Glomerular visceral epithelial cell (primary cell): Measurements from ENCODE around the gene DAB1.

Source experiments
- DNase-seq: peaks from one replicate; pipeline ENCODE4 v3.0.0-alpha.2; 2016; ENCODE audit errors: extremely low spot score

DAB1 gene

DNA sequence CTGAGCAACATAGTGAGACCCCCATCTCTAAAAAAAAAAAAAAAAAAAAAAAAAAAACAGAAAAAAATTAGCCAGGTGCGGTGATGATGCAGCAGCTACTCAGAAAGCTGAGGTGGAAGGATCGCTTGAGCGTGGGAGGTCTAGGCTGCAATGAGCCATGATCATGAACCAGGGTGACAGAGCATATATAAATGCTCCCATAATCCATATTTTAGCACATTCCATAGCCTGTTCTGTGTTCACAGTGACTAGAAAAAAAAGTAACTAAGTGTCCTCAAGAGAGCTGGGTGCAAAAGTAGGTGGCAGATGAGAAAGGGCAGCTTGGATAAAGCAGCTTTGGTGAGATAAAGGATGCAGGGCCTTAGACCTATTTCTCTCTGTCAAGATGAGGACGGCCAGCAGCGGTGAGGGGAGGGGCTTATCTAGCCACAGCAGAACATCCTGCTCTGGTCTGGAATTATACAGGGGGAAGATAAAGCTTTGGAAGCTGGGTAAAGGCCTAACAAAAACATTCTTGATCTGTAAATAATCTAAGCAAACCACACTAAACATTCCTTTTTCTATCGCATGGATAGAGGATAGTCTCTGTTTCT lies 205.3 kb downstream of the DAB1 start:
- DNase-seq: no peak

GRCh38 chr1:57217905-57218304 lies 206.0 kb downstream of the DAB1 start:
- no peak for DNase-seq

- DNase-seq: no peak
Observed at GRCh38 chr1:57214951-57215575, 208.8 kb downstream of the DAB1 start.

- DNase-seq: no peak
Observed at GRCh38 chr1:57210881-57211280, 213.0 kb downstream of the DAB1 start.

DNA sequence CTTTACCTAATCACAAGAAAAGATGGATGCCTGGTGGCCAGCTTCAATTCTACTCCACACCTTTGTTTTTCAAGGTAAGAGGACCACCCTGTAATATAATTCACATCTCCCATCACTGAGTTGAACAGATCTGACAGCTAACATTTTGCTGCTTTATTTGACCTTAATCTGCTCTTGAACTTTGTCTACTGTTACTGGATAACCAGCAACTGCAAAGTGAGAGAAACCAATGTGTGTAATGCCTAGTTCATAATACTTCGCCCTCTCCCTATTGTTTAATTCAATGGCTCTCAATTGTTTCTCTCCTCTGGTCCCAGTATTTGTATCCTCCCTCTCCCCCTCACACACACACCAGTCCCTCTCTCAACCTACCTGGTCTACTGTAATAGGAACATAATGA lies 214.4 kb downstream of the DAB1 start:
- DNase-seq: no peak

- no peak for DNase-seq
Observed at GRCh38 chr1:57208741-57209302, 215.0 kb downstream of the DAB1 start.

DNA sequence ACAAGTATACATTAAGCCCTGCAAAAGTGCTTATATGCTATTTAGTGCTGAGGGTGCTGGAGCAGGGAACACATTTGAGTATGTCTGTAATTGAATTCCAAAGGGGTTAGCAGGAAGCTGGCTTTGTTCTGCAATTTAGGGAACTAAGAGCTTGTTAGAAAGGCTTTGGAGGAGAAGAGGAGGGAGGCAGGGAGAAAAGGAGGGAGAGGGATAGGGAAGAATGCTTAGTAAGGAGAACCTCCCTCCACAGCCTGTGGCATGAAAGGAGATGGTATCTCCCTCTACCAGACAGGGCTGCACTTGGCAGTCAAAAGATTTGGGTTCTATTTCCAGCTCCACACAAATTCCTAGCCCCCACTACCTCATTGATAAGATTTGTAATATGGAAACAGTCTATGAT lies 217.8 kb downstream of the DAB1 start:
- DNase-seq: no peak

- DNase-seq: no peak
Observed at GRCh38 chr1:57204942-57205787, 218.7 kb downstream of the DAB1 start.

- no peak for DNase-seq
Observed at GRCh38 chr1:57204091-57204490, 219.8 kb downstream of the DAB1 start.

- no peak for DNase-seq
Observed at GRCh38 chr1:57202241-57202640, 221.6 kb downstream of the DAB1 start.

- no peak for DNase-seq
Observed at GRCh38 chr1:57198912-57199311, 224.9 kb downstream of the DAB1 start.

DNA sequence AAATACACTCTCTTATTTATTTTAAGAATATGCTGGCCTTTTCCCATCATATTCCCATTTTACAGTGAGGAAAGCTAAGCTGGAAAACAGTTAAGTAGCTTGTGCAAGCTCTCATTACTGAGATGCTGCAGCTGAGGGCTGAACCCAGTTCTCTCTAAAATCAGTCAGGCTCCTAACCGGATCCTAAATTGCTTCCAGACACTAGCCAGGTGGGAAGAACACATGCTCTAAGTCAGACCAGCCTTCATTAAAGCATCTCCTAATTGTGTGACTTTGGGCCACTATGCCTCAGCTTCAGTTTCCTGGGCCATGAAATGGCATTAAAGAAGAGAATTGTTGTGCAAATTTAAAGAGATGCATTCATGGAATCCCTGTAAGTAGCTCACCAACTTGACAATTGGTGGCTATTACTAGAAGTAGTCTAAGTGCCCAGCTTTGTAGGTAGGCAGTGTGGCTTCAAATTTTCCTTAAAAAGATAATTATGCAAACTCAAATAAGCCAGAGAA lies 228.4 kb downstream of the DAB1 start:
- DNase-seq: no peak

DNA sequence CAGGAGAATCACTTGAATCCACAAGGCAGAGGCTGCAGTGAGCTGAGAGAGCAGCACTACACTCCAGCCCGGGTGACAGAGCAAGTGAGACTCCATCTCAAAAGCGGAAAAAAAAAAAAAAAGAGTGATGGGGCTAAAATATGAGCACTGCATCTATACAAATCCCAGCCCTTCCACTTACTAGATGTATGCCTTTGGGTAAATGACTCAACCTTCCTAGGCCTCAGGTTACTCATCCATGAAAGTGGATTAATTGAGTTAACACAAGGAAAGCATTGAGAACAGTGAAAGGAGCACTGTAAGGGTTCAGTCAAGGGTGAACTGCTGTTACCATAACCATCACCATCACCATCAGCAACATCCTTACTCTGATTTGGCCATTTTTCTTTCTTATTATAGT lies 231.6 kb downstream of the DAB1 start:
- DNase-seq: no peak

GRCh38 chr1:57190898-57191297 lies 233.0 kb downstream of the DAB1 start:
- DNase-seq: no peak

DNA sequence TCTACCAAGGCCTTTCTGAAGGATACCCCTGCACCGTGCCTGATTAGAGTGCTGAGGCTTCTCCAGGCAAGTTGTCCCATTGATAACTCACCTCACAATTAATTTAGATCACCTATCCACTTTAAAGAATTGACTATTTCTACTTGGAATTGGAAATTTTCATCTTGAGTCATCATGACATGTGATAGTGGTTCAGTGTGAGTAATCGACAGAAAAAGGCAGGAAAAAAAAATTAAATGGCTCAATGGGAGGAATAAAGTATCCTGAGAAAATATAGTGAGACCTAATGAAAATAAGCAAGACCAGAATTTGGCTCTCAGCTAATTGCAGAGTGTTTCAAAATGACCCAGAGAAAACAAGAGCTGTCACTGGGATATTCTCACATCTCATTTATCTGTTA lies 235.7 kb downstream of the DAB1 start:
- no peak for DNase-seq

DNA sequence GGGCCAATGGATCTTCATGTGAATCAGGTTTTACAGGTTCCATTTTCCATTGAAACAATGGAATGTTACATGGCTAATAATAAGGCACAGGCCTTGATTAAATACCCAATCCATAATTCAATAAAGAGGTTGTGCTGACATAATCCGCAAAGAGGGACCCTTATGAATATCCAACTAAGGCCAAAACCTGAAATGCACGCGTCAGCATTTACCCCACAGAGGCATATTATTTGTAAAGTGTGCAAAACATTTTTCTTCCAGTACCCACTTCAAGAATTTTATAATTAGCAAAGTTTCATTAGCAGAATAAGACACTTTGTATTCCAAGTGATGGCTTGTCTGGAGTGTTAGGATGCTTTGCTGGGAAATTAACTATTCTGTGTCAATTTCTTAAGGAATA lies 237.4 kb downstream of the DAB1 start:
- DNase-seq: no peak

DNA sequence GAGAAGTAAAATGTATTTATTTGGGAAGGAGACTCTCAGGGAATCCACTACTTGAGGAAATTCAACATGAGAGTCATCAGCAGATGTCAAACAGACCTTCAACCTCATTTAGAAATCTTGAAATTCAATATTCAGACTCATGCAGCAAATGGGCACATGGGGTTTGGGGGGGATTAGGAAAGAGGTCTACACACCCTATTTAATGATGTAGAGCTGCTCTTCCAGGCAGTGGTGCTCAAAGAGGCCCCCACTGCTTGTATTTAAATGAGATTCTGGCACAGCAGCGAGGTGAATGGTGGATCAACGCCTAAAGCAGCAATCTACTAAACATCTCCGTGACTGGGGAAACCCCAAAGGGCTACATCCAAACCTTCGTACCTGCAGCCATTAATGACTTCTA lies 244.9 kb downstream of the DAB1 start:
- DNase-seq: no peak

GRCh38 chr1:57175506-57175905 lies 248.4 kb downstream of the DAB1 start:
- no peak for DNase-seq

DNA sequence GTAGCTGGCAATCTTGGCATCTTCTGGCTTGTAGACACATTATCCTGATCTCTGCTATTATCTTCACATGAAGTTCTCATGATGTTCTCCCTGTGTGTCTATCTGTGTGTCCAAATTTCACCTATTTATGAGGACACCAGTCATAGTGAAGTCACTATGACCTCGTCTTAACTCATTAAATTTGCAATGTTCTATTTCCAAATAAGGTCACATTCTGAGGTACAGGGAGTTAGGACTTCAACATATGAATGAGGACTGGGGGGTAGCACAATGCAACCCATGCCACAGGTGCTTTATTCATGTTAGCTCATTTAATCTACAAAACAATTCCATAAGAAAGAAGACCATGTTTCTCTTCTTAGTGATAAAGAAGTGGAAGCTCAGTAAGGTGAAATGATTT lies 251.8 kb downstream of the DAB1 start:
- DNase-seq: no peak

GRCh38 chr1:57167997-57168396 lies 255.9 kb downstream of the DAB1 start:
- DNase-seq: no peak

- no peak for DNase-seq
Observed at GRCh38 chr1:57165546-57165945, 258.3 kb downstream of the DAB1 start.

DNA sequence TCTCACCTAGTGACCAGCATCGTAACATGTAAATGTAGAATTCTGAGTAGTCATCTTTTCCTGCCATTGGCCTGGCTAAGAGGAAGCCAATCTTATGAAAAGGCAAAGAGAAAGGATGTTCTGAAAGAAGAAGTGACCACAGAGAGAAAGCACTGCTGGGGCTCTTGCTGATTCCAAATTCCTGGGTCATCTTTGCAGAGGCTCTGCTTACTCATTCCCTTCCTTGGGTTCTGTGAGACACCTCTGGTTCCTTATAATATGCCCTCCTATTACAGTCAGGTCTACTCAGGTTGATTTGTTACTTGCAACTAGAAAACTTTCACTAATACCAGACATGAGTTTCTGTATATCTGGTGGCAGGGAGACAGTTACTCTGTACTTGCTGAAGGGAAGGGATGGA lies 259.3 kb downstream of the DAB1 start:
- DNase-seq: no peak

GRCh38 chr1:57163789-57164188 lies 260.1 kb downstream of the DAB1 start:
- DNase-seq: no peak
